AG20443 (cell line): ENCODE data around the gene PSMC6.
A peak's percentile ranks its signal among the peaks of the same experiment; 100 is the strongest.
"Not testable (repeated sequence)": the region's sequence is repeated elsewhere in the genome, so short reads cannot be mapped to it uniquely, and the experiment has no call there.

Experiments
- DNase-seq: peaks from one replicate; pipeline ENCODE4 v3.0.0; 2012; ENCODE audit warnings: low spot score, mixed read lengths

Gene PSMC6

GRCh38 chr14:52723514-52724359 lies 16.7 kb downstream of the PSMC6 start:
- DNase-seq, result no peak

- no peak for DNase-seq
These were observed 17.3 kb downstream of the PSMC6 start for GRCh38 chr14:52724360-52724644.

- DNase-seq, result not testable (repeated sequence)
These were observed 20.5 kb downstream of the PSMC6 start for GRCh38 chr14:52727509-52727908.

- not testable (repeated sequence) for DNase-seq
These were observed 22.0 kb downstream of the PSMC6 start for GRCh38 chr14:52729035-52729434.

GRCh38 chr14:52729585-52729924 lies 22.6 kb downstream of the PSMC6 start:
- no peak for DNase-seq

GRCh38 chr14:52729925-52730708 lies 23.1 kb downstream of the PSMC6 start, which contains the start of gene STYX:
TSS of gene STYX (plus strand) at chr14:52730166. CDS start at chr14:52730475, 309 bp downstream.
- peak; percentile 98 for DNase-seq

- no peak for DNase-seq
These were observed 23.7 kb downstream of the PSMC6 start for GRCh38 chr14:52730709-52731111.

GRCh38 chr14:52733824-52734223 lies 26.8 kb downstream of the PSMC6 start:
- DNase-seq, result no peak

GRCh38 chr14:52735921-52736489 lies 29.0 kb downstream of the PSMC6 start:
- DNase-seq, result no peak

GRCh38 chr14:52738409-52738808 lies 31.4 kb downstream of the PSMC6 start:
- no peak for DNase-seq

- no peak for DNase-seq
These were observed 33.8 kb downstream of the PSMC6 start for GRCh38 chr14:52740751-52741150.

- DNase-seq, result no peak
These were observed 34.9 kb downstream of the PSMC6 start for GRCh38 chr14:52741865-52742264.

GRCh38 chr14:52748647-52749292 lies 41.8 kb downstream of the PSMC6 start:
- DNase-seq, result no peak

- DNase-seq, result no peak
These were observed 48.8 kb downstream of the PSMC6 start for GRCh38 chr14:52755607-52756316.

GRCh38 chr14:52759145-52759544 lies 52.1 kb downstream of the PSMC6 start:
- DNase-seq, result no peak

GRCh38 chr14:52762923-52763322 lies 55.9 kb downstream of the PSMC6 start:
- DNase-seq, result not testable (repeated sequence)

- DNase-seq, result no peak
These were observed 60.2 kb downstream of the PSMC6 start for GRCh38 chr14:52767058-52767833.

- DNase-seq, result no peak
These were observed 62.9 kb downstream of the PSMC6 start for GRCh38 chr14:52769887-52770286.

GRCh38 chr14:52776816-52777215 lies 69.8 kb downstream of the PSMC6 start:
- no peak for DNase-seq
